ENCODE measurements around the gene SIRT3. TPM values are rescaled to one million over a fixed set of nuclear protein-coding genes. Genes with fewer than 3 reads are reported as not detected.

SIRT3 gene
- total RNA-seq, 2 donors from 2014 or later = 15.1 to 16.9 TPM

DNA sequence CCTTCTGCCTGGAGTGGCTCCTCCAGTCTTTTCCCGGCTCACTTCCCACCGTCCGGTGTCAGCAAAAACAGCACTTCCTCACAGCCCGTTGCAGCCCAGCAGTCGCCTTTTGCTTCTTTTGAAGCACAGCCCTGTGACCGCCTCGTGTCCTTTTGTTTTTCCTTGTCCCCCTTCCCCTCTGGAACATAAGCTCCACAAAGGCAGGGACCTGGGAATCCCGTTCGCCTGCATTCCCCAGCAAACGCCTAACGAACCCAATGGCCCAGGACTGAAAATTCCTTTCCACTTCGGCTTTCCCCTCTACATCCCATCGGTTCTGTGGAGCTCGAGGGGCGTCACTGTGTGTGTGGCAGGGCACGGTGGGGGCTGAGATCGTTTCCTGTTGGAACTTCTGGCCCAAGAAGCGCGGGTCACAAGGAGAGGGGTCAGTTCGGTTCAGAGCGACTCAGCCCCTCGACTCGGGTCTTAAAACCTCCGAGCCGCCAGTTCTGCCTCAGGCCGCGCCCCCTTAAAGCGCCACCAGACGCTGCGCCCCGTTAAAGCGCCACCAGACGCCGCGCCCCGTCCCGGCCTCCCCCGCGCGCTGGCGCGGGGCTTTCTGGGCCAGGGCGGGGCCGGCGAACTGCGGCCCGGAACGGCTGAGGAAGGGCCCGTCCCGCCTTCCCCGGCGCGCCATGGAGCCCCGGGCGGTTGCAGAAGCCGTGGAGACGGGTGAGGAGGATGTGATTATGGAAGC lies 27.8 kb downstream of the SIRT3 start:
- peaks cover 21% of the 10 kb centered on the region for H3K4me1 ChIP-seq
- DNase-seq = peak; percentile 83
- H3K27ac ChIP-seq = peak overlapping the region; percentile 100
- TF ChIP-seq, protein P1, sequence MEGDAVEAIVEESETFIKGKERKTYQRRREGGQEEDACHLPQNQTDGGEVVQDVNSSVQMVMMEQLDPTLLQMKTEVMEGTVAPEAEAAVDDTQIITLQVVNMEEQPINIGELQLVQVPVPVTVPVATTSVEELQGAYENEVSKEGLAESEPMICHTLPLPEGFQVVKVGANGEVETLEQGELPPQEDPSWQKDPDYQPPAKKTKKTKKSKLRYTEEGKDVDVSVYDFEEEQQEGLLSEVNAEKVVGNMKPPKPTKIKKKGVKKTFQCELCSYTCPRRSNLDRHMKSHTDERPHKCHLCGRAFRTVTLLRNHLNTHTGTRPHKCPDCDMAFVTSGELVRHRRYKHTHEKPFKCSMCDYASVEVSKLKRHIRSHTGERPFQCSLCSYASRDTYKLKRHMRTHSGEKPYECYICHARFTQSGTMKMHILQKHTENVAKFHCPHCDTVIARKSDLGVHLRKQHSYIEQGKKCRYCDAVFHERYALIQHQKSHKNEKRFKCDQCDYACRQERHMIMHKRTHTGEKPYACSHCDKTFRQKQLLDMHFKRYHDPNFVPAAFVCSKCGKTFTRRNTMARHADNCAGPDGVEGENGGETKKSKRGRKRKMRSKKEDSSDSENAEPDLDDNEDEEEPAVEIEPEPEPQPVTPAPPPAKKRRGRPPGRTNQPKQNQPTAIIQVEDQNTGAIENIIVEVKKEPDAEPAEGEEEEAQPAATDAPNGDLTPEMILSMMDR (IDR thresholded peaks at IDR 0.05) = no peak
- intact Hi-C loops (cut with DNase I) = no loop called here
- peak overlapping the region; percentile 99 for H3K4me3 ChIP-seq
- peaks cover 29% of the 10 kb centered on the region for H3K36me3 ChIP-seq
- no peaks in the 10 kb centered on the region for H3K27me3 ChIP-seq
- peak overlapping the region; percentile 98 to 100 for H3K9ac ChIP-seq (ENCODE audit: low read depth in 2 of 2, low read length in 2 of 2)
- no peaks in the 10 kb centered on the region for H3K9me3 ChIP-seq

DNA sequence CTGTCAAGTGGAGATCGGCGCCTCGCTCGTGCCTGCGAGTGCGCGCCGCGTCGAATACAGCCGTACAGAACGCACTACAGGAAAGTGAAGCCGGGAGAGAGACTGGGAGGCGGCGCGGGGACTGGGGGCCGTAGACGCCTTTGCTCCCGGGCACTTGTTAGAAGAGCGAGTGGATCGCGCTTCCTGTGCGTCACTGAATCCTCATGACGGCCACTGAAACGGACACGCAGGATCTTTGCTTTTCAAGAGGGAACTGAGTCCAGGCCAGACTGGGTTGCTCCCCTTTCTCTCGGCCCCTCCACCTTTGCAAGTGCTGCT lies 28.3 kb downstream of the SIRT3 start:
- Histone ChIP-seq H3K27ac (peak overlapping the region; percentile 100), H3K4me3 (peak overlapping the region; percentile 99), H3K36me3 (peaks cover 24% of the 10 kb centered on the region), H3K9me3 (no peaks in the 10 kb centered on the region), H3K4me1 (peaks cover 21% of the 10 kb centered on the region), H3K9ac (ENCODE audit: low read depth in 2 of 2, low read length in 2 of 2) (peak overlapping the region; percentile 98 to 100), H3K27me3 (no peaks in the 10 kb centered on the region)
- intact Hi-C loops (cut with DNase I) = no loop called here
- DNase-seq = no peak
- TF ChIP-seq, protein P1 (IDR thresholded peaks at IDR 0.05) = no peak

DNA sequence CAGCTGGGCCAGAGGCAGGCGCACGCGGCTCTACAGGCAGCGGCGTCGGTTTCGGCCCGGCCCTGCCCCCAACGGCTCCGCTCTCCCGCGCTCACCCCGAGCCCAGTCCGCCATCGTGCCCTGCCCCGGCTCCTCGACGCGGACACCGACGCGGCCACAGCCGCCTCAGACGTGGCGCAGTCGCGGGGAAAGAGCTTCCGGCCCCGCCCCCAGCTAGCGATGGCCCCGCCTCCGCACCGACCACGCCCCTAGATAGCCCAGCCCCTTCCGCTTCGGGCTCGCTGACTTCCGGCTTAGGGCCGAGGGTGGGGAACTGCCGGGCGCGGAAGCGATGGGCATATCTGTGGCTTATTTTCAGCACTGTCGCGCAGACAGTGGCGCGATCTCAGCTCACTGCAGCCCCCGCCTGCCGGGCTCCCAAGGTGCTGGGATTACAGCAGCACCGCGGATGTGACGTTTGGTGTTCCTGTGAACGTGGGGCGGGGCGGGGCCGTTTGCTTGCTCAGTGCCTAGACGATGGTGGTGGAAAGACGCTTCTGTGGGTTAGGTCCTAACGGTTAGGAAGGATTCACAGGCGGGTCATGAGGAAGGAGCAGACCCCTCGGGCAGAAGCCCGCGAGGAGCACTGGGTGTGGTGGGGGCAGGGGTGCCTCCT lies 28.8 kb downstream of the SIRT3 start, which contains the start of the genes BET1L and RIC8A:
Gene BET1L, minus strand, starts transcription at position 192 of the 655 bp plus-strand sequence. Its CDS starts 78 bp downstream, at position 114.
Gene RIC8A, plus strand, starts transcription at position 501 of the 655 bp plus-strand sequence. CDS start 1,147 bp downstream, outside the sequence.
- H3K4me3 ChIP-seq = peak within 1 kb of the TSS; percentile 99
- H3K4me1 ChIP-seq = peaks cover 21% of the 10 kb centered on the region
- H3K9me3 ChIP-seq = no peaks in the 10 kb centered on the region
- H3K9ac ChIP-seq (ENCODE audit: low read depth in 2 of 2, low read length in 2 of 2) = peak within 1 kb of the TSS; percentile 99 to 100
- no peaks in the 10 kb centered on the region for H3K27me3 ChIP-seq
- peak; percentile 96 for DNase-seq
- TF ChIP-seq, protein P1 (IDR thresholded peaks at IDR 0.05) = no peak
- intact Hi-C loops (cut with DNase I) = no loop called here
- peak within 1 kb of the TSS; percentile 100 for H3K27ac ChIP-seq
- H3K36me3 ChIP-seq = peaks cover 19% of the 10 kb centered on the region

DNA sequence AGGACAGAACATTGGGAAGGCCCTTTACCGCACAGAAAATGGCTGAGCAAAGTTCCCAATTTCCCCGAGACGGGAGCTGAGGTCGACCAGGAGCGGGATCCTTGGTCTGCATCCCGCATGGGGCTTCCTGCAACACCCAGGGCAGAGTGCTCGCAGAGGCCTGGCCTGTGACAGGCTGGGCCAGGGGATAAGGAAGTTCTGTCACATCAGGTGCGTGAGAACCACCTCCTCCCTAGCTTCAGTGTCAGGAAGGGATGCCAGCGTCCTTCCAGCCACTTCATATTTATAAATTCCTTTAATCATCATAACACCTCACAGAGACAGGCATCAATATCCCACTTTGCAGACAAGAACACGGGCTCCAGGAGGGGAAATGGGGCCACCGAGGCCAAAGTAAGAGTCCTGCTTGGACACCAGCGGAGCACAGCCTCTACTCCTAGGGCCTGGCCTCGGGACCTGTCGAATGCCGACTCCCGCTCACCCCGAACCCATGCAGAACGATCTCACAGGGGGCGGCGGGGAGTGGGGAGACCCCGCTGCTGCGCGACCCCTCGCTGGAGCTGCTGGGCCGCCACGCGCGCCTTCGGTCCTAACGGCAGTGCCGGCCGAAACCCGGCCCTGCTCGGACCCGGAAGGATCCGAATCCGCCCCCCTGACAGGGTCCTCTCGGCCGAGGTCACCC lies 29.5 kb downstream of the SIRT3 start:
- intact Hi-C loops (cut with DNase I) = no loop called here
- TF ChIP-seq, protein P1 (IDR thresholded peaks at IDR 0.05) = no peak
- peaks cover 16% of the 10 kb centered on the region for H3K36me3 ChIP-seq
- no peaks in the 10 kb centered on the region for H3K9me3 ChIP-seq
- no peaks in the 10 kb centered on the region for H3K27me3 ChIP-seq
- H3K4me1 ChIP-seq = peaks cover 21% of the 10 kb centered on the region
- H3K4me3 ChIP-seq = peak overlapping the region; percentile 99
- peak; percentile 59 for DNase-seq
- peak overlapping the region; percentile 100 for H3K27ac ChIP-seq
- H3K9ac ChIP-seq (ENCODE audit: low read depth in 2 of 2, low read length in 2 of 2) = peak overlapping the region; percentile 91 to 99

DNA sequence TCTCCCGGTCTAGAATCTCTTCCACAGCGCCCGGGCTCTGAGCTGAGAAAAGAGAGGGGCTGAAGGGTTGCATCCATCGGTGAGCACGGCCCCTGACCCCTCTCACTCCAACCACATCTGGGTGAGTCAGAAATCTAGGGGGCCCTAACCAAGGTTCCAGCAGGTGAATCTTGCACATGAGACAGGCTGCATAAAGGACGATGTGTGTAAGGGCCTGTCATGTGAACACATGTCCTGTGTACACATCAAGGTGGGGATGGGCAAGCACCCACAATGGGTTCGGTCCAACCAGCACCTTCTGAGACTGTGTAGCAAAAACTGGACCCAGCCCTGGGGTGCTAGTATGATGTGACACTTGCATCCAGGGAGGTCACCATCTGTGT lies 30.1 kb downstream of the SIRT3 start:
- H3K27ac ChIP-seq = no peak overlapping the region
- H3K4me3 ChIP-seq = peak overlapping the region; percentile 99
- H3K9me3 ChIP-seq = no peaks in the 10 kb centered on the region
- H3K4me1 ChIP-seq = peaks cover 21% of the 10 kb centered on the region
- DNase-seq = peak; percentile 24
- intact Hi-C loops (cut with DNase I) = no loop called here
- H3K36me3 ChIP-seq = peaks cover 15% of the 10 kb centered on the region
- TF ChIP-seq, protein P1 (IDR thresholded peaks at IDR 0.05) = no peak
- no peaks in the 10 kb centered on the region for H3K27me3 ChIP-seq
- H3K9ac ChIP-seq (ENCODE audit: low read depth in 2 of 2, low read length in 2 of 2) = peak overlapping the region; percentile 91 to 99

All from colonic mucosa (tissue), 4 donors.